PFSK-1 (cell line): ENCODE data around the gene HAGH.

Experiments used
- FOXP2 ChIP-seq: optimal IDR thresholded peaks from 2 replicates; pipeline ENCODE3; 2011; ENCODE audit warnings: borderline replicate concordance, control low read depth, inconsistent platforms; ENCODE audit not compliant: insufficient read depth; ENCODE audit errors: extremely low read length, extremely low read depth
- POLR2AphosphoS5 ChIP-seq: IDR thresholded peaks from 2 replicates; pipeline ENCODE4 v1.6.1; 2012; ENCODE audit warnings: low read depth, mild to moderate bottlenecking, control low read depth, low read length, moderate library complexity
- REST ChIP-seq, 2 experiments: IDR thresholded peaks; 2 replicates each; pipeline versions ENCODE4 v1.6.1 to v1.8.0; 2011 to 2012; ENCODE audit warnings: low read depth in 2 of 2, low read length in 2 of 2, control low read depth in 1 of 2, inconsistent platforms in 1 of 2, mild to moderate bottlenecking in 1 of 2, moderate library complexity in 1 of 2; ENCODE audit not compliant: insufficient read depth in 1 of 2
- SIN3A ChIP-seq: IDR thresholded peaks from 2 replicates; pipeline ENCODE4 v1.6.1; 2012; ENCODE audit warnings: mild to moderate bottlenecking, low read length, moderate library complexity, borderline replicate concordance; ENCODE audit not compliant: insufficient read depth
- TAF1 ChIP-seq: IDR thresholded peaks from 2 replicates; pipeline ENCODE4 v1.6.1; 2012; ENCODE audit warnings: low read length, control low read depth, borderline replicate concordance; ENCODE audit not compliant: insufficient read depth

HAGH gene

GRCh38 chr16:1859650-1860049 lies 33.0 kb upstream of the HAGH start:
- TF ChIP-seq REST (IDR thresholded peaks at IDR 0.05; ENCODE audit: insufficient read depth in 1 of 2, low read depth in 2 of 2, low read length in 2 of 2) (no peak), TAF1 (no peak), POLR2AphosphoS5 (no peak), SIN3A (no peak), FOXP2 (no peak)

GRCh38 chr16:1858189-1858865 lies 31.7 kb upstream of the HAGH start:
- TF ChIP-seq SIN3A (no peak), REST (IDR thresholded peaks at IDR 0.05; ENCODE audit: insufficient read depth in 1 of 2, low read depth in 2 of 2, low read length in 2 of 2) (no peak), POLR2AphosphoS5 (no peak), TAF1 (no peak), FOXP2 (no peak)

- no peak for TF ChIP-seq POLR2AphosphoS5
- no peak for TF ChIP-seq SIN3A
- TF ChIP-seq FOXP2, result no peak
Measured at GRCh38 chr16:1857433-1858097, 30.9 kb upstream of the HAGH start.

- no peak for TF ChIP-seq REST (IDR thresholded peaks at IDR 0.05; ENCODE audit: insufficient read depth in 1 of 2, low read depth in 2 of 2, low read length in 2 of 2)
- TF ChIP-seq POLR2AphosphoS5, result no peak
- TF ChIP-seq SIN3A, result no peak
- no peak for TF ChIP-seq TAF1
- TF ChIP-seq FOXP2, result no peak
Measured at GRCh38 chr16:1851793-1852192, 25.2 kb upstream of the HAGH start.

GRCh38 chr16:1850981-1851380 lies 24.4 kb upstream of the HAGH start:
- TF ChIP-seq TAF1 (no peak), REST (IDR thresholded peaks at IDR 0.05; ENCODE audit: insufficient read depth in 1 of 2, low read depth in 2 of 2, low read length in 2 of 2) (no peak), SIN3A (no peak), POLR2AphosphoS5 (no peak), FOXP2 (no peak)
